GM12872 (cell line): ENCODE results near the gene ADAMTSL1.

Source experiments
- CTCF ChIP-seq: IDR thresholded peaks from 3 replicates; pipeline ENCODE4 v1.5.1; 2011; ENCODE audit warnings: low read depth, mild to moderate bottlenecking, low read length, moderate library complexity; ENCODE audit not compliant: insufficient read depth

Gene ADAMTSL1

GRCh38 chr9:18683312-18683711 is 209.4 kb downstream of the ADAMTSL1 start:
- no peak for TF ChIP-seq CTCF

DNA sequence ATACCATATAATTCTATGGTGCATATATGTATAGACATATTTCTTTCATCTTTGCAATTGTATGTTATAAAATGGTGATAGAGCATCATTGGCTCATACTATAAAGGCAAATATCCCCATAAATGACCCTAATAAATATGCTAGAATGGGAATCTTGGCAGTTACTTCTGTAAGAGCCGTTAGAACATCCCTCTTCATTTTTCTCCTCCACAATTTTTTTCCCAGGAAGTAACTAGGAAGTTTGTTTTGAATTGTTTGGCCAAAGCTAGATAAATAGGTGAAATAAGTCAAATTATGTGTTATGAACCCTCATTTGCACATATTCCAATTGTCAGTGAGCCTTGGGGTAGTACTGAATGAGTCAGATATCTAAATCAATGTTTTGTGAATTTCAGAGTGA is 209.9 kb downstream of the ADAMTSL1 start:
- no peak for TF ChIP-seq CTCF

DNA sequence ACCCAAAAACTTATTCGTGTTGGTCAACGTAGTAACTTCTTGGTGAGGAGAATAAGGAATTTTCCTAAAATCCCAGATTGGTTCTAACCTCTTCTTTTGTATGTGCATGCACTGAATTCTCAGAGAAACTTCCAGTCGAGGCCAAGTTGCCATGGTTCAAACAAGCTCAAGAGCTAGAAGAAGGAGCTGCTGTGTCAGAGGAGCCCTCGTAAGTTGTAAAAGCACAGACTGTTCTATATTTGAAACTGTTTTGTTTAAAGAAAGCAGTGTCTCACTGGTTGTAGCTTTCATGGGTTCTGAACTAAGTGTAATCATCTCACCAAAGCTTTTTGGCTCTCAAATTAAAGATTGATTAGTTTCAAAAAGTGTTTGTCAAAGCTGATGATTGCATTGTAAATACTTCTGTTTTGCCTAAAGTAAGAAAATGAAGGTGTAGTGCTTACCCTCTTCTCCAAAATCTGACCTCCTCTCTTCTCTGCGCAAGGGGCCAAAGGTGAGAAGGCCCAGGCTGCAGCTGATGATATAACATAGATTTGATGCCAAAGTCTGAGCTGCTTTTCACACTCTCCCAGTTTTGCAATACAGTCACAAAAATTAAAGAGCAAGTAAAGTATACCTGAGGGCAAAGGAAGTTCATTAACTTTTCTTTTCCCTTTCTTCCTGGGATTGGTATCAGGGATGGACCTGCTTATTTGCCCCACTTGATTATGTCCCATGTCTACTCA is 210.8 kb downstream of the ADAMTSL1 start:
- TF ChIP-seq CTCF: no peak

DNA sequence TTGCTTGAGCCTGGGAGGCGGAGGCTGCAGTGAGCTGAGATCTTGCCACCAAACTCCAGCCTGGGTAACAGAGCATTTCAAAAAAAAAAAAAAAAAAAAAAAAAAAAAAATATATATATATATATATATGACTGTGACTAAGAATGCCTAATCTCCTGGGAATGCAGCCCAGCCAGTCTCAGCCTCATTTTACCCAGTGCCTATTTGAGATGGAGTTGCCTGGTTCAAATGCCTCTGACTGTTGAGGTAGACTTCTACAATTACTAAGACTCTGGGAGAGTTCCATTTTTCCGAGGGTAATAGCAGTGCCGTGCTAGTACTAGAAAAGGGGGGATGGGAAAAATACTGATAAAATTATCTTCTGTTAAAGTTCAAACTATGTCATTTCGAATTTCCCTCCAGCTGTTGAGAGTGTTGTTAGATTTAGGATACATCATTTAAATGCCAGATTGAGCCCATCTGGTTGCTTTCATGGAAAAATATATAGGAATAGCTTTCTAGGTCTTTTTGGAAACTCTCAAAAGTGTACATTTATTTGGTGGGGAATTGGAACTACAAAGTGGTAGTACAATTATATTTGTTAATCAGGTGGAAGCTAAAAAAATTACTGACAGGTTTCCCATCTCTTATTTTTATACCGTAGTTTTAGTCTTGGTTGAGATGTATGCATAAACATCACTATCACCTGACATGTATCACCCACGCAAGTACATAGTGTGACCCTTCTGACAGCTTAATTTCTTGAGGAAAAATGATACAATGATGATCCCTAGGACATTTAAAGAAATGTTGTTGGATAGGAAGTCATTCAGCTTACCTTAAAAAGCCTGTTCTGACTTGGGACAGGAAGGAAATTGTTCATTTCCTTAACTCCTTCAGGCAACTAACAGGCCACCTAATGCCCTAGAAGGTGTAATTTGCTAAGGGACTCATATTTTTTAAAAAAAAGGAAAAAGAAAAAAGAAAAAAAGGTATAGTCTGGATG is 214.9 kb downstream of the ADAMTSL1 start:
- TF ChIP-seq CTCF: no peak

DNA sequence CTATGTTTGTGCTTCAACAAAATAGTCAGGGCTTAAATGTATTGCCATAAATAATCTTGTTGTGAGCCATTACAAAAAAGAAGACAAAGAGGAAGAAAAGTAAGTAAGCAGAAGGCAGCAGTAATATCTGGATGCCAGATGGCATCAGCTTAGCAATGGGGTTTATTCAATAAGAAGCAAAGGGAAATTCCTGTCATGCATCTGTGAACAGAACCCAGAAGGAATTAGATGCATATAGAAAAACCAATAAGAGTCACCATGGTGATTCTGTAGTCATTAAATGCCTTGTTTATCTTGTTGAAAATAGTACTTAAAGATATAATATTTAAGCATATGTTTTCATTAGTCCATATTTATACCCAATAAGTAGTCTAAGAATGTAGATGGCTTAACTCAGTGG is 216.0 kb downstream of the ADAMTSL1 start:
- no peak for TF ChIP-seq CTCF

DNA sequence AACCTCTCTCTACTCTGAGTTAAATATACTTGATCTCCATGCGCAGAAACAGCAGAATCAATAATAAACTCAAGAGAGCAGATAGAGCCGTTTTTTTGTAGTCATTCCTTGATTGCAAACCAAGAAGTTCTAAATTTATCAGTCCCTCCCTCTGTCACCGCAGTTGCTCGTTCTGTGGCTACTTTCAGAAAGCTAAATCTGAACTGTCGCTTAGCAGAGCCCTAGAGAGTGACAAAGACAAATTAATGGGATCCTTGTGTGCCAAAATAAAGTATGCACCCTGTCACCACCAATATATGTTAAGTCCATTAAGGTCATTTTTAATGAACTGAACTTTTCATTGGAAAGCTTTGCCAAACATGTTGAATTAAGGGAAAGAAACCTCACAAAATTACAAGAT is 218.3 kb downstream of the ADAMTSL1 start:
- no peak for TF ChIP-seq CTCF

GRCh38 chr9:18692962-18693361 is 219.0 kb downstream of the ADAMTSL1 start:
- TF ChIP-seq CTCF: no peak
